ENCODE data around the gene SERPINB5. TPM values are rescaled to one million over a fixed set of nuclear protein-coding genes. Genes with fewer than 3 reads are reported as not detected.
A peak's percentile ranks its signal among the peaks of the same experiment; 100 is the strongest.

The SERPINB5 gene
- total RNA-seq, 1 experiment from 2014 or later: 26.2 TPM

- Histone ChIP-seq H3K4me1 (replicated peaks; ENCODE audit: insufficient read depth) (peaks cover 20% of the 10 kb centered on the region; the same call in 1 of the 2 replicates), H3K9me3 (ENCODE audit: insufficient read depth, low read depth) (no peaks in the 10 kb centered on the region), H3K27me3 (ENCODE audit: insufficient read depth, low read depth) (no peaks in the 10 kb centered on the region), H3F3A (ENCODE audit: insufficient read depth, low read depth) (peaks cover 10% of the 10 kb centered on the region), H3K79me2 (ENCODE audit: low read depth) (no peaks in the 10 kb centered on the region), H3K36me3 (ENCODE audit: low read depth) (no peaks in the 10 kb centered on the region), H4K20me1 (ENCODE audit: insufficient read depth) (no peaks in the 10 kb centered on the region), H2AFZ (no peak overlapping the region), H3K9me2 (ENCODE audit: insufficient read depth) (no peaks in the 10 kb centered on the region), H3K27ac (no peak overlapping the region), H3K4me2 (no peak overlapping the region), H3K4me3 (no peak overlapping the region)
- POLR2A ChIA-PET (ENCODE audit: unreplicated experiment): interaction anchor here (0.7 kb wide), 1 partner anchor 134 kb away, joined by 6 read pairs; no protein-coding TSS in a partner anchor
- no peak for TF ChIP-seq CTCF (conservative IDR thresholded peaks at IDR 0.05)
- TF ChIP-seq EZH2 (IDR thresholded peaks at IDR 0.05; ENCODE audit: low read depth): no peak
- intact Hi-C loops (cut with micrococcal nuclease; ENCODE audit: unreplicated experiment): no loop called here
- BruUV-seq (replicated peaks): no TSS peak
- CTCF ChIA-PET: no interaction called here
- DNase-seq: no peak
Measured at GRCh38 chr18:63470751-63471150, 6.0 kb upstream of the SERPINB5 start.

GRCh38 chr18:63472380-63472779 is 4.4 kb upstream of the SERPINB5 start:
- peak; percentile 27 to 96 for DNase-seq

DNA sequence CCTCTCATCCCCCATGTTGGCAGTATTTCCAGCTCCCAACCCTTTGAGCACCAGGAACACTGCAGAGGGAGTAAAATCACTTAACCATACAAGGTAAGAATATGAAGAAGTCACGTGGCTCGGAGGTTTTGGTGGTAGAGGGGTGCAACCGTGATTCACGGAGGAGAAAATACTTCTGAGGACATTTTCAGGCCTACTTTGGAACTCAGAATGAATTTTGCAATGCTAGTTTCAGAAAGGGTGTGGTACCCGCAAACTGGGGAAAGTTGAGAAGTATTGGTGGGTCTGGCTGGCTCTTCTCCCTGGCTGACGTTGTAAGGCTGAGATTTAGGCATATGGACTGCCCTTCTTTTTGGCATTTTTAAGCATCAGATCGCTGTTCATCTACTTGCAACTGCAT is 442 bp downstream of the SERPINB5 start:
- H3K4me1 ChIP-seq (replicated peaks; ENCODE audit: insufficient read depth): peaks cover 48% of the 10 kb centered on the region
- peak overlapping the region; percentile 78 for H3K27ac ChIP-seq
- intact Hi-C loops (cut with micrococcal nuclease; ENCODE audit: unreplicated experiment): loop anchor here (2.0 to 5.0 kb wide), 2 partner anchors 22 to 35 kb away; no protein-coding TSS in a partner anchor
- peaks cover 15% of the 10 kb centered on the region for H3F3A ChIP-seq (ENCODE audit: insufficient read depth, low read depth)
- no peaks in the 10 kb centered on the region for H4K20me1 ChIP-seq (ENCODE audit: insufficient read depth)
- no peaks in the 10 kb centered on the region for H3K27me3 ChIP-seq (ENCODE audit: insufficient read depth, low read depth)
- no peak for TF ChIP-seq EZH2 (IDR thresholded peaks at IDR 0.05; ENCODE audit: low read depth)
- TF ChIP-seq CTCF (conservative IDR thresholded peaks at IDR 0.05): no peak
- H2AFZ ChIP-seq: peak overlapping the region; percentile 72
- ChIA-PET POLR2A (ENCODE audit: unreplicated experiment) (interaction anchor here (0.6 to 1.0 kb wide), 2 partner anchors 55 to 155 kb away, joined by 3 read pairs; partner anchors contain the start of gene VPS4B), CTCF (no interaction called here)
- peak in 1 of 2 experiments; percentile 58 for DNase-seq
- peak overlapping the region; percentile 94 for H3K4me2 ChIP-seq
- no peaks in the 10 kb centered on the region for H3K9me3 ChIP-seq (ENCODE audit: insufficient read depth, low read depth)
- H3K79me2 ChIP-seq (ENCODE audit: low read depth): peaks cover 54% of the 10 kb centered on the region
- peaks cover 12% of the 10 kb centered on the region; the same call in 1 of the 2 replicates for H3K36me3 ChIP-seq (ENCODE audit: low read depth)
- TSS peak; percentile 64 for BruUV-seq (replicated peaks)
- H3K9me2 ChIP-seq (ENCODE audit: insufficient read depth): no peaks in the 10 kb centered on the region
- H3K4me3 ChIP-seq: peak overlapping the region; percentile 67

More at GRCh38 chr18:63472380-63472779, 4.4 kb upstream of the SERPINB5 start:
- no TSS peak for BruUV-seq (replicated peaks)
- Histone ChIP-seq H3K4me3 (peak overlapping the region; percentile 8; the same call in 1 of the 2 replicates), H3K79me2 (ENCODE audit: low read depth) (peaks cover 6% of the 10 kb centered on the region), H3K27ac (peak overlapping the region; percentile 93), H3K36me3 (ENCODE audit: low read depth) (no peaks in the 10 kb centered on the region), H4K20me1 (ENCODE audit: insufficient read depth) (no peaks in the 10 kb centered on the region), H3K4me1 (replicated peaks; ENCODE audit: insufficient read depth) (peaks cover 28% of the 10 kb centered on the region), H3K9me3 (ENCODE audit: insufficient read depth, low read depth) (no peaks in the 10 kb centered on the region), H3K9me2 (ENCODE audit: insufficient read depth) (no peaks in the 10 kb centered on the region), H2AFZ (no peak overlapping the region), H3F3A (ENCODE audit: insufficient read depth, low read depth) (peaks cover 16% of the 10 kb centered on the region), H3K27me3 (ENCODE audit: insufficient read depth, low read depth) (no peaks in the 10 kb centered on the region), H3K4me2 (peak overlapping the region; percentile 50)
- intact Hi-C loops (cut with micrococcal nuclease; ENCODE audit: unreplicated experiment): no loop called here
- TF ChIP-seq CTCF (conservative IDR thresholded peaks at IDR 0.05) (no peak), EZH2 (IDR thresholded peaks at IDR 0.05; ENCODE audit: low read depth) (no peak)
- POLR2A ChIA-PET (ENCODE audit: unreplicated experiment): interaction anchor here (0.5 to 1.1 kb wide), 3 partner anchors 45 to 224 kb away, joined by 3 to 18 read pairs (median 6); no protein-coding TSS in a partner anchor
- CTCF ChIA-PET: interaction anchor here (0.7 kb wide), 1 partner anchor 149 kb away, joined by 3 read pairs; no protein-coding TSS in a partner anchor
